MM.1S (cell line): ENCODE data around the gene LIMS2.

Experiments used
- DNase-seq: peaks from one replicate; pipeline ENCODE4 v3.0.0-alpha.2; 2015
- H2AFZ ChIP-seq: fragments of 300-600 bp; sonication (generic); 2 replicates; pipeline ENCODE4 v1.6.0; 2016; ENCODE audit warnings: antibody characterized with exemption, low read length
- H3F3A ChIP-seq: fragments of 300-600 bp; sonication (generic); 2 replicates; pipeline ENCODE4 v1.6.1; 2016; ENCODE audit warnings: mild to moderate bottlenecking, antibody characterized with exemption, low read length, moderate library complexity, mixed read lengths; ENCODE audit not compliant: insufficient read depth
- H3K27ac ChIP-seq: fragments of 300-600 bp; sonication (generic); 2 replicates; pipeline ENCODE4 v1.5.1; 2016; ENCODE audit warnings: mild to moderate bottlenecking, low read length
- H3K27me3 ChIP-seq: fragments of 300-600 bp; sonication (generic); replicated peaks from 2 replicates; pipeline ENCODE4 v1.6.0; 2016; ENCODE audit warnings: low read length; ENCODE audit not compliant: insufficient read depth
- H3K36me3 ChIP-seq: fragments of 300-600 bp; sonication (generic); replicated peaks from 2 replicates; pipeline ENCODE4 v1.6.1; 2016; ENCODE audit warnings: mild to moderate bottlenecking, low read length, mixed read lengths; ENCODE audit not compliant: insufficient read depth
- H3K4me1 ChIP-seq: fragments of 300-600 bp; sonication (generic); 2 replicates; pipeline ENCODE4 v1.6.1; 2016; ENCODE audit warnings: low read length, mixed read lengths
- H3K4me2 ChIP-seq: fragments of 300-600 bp; sonication (generic); 2 replicates; pipeline ENCODE4 v1.6.0; 2016; ENCODE audit warnings: low read depth, low read length
- H3K4me3 ChIP-seq: fragments of 300-600 bp; sonication (generic); 2 replicates; pipeline ENCODE4 v1.5.1; 2016; ENCODE audit warnings: low read length, mixed read lengths
- H3K79me2 ChIP-seq: fragments of 300-600 bp; sonication (generic); 2 replicates; pipeline ENCODE4 v1.6.1; 2016; ENCODE audit warnings: mixed run types, low read length, mixed read lengths
- H3K9ac ChIP-seq: fragments of 300-600 bp; sonication (generic); 2 replicates; pipeline ENCODE4 v1.6.1; 2016; ENCODE audit warnings: low read length, mixed read lengths
- H3K9me2 ChIP-seq: fragments of 300-600 bp; sonication (generic); replicated peaks from 2 replicates; pipeline ENCODE4 v1.6.1; 2016; ENCODE audit warnings: mild to moderate bottlenecking, low read length, mixed read lengths; ENCODE audit not compliant: insufficient read depth
- H3K9me3 ChIP-seq: fragments of 300-600 bp; sonication (generic); replicated peaks from 2 replicates; pipeline ENCODE4 v1.6.1; 2016; ENCODE audit warnings: mild to moderate bottlenecking, low read length, mixed read lengths; ENCODE audit not compliant: insufficient read depth
- H4K20me1 ChIP-seq: fragments of 300-600 bp; sonication (generic); 2 replicates; pipeline ENCODE4 v1.6.1; 2016; ENCODE audit warnings: mild to moderate bottlenecking, low read length, moderate library complexity, mixed read lengths; ENCODE audit not compliant: insufficient read depth
- EZH2 ChIP-seq: fragments of 300-600 bp; sonication (generic); optimal IDR thresholded peaks from 2 replicates; pipeline ENCODE3; 2017; ENCODE audit warnings: low read depth, mild to moderate bottlenecking, antibody characterized with exemption, low read length, mixed read lengths
- EZH2phosphoT487 ChIP-seq: fragments of 300-600 bp; sonication (generic); IDR thresholded peaks from 2 replicates; pipeline ENCODE4 v1.6.1; 2018; ENCODE audit warnings: antibody characterized with exemption, low read length
- TF ChIP-seq, protein P1 (sequence below): fragments of 300-600 bp; sonication (generic); IDR thresholded peaks from 2 replicates; pipeline ENCODE4 v1.5.1; 2016; ENCODE audit warnings: antibody characterized with exemption, low read length, mixed read lengths

LIMS2 gene

GRCh38 chr2:127655209-127656073 is 19.9 kb downstream of the LIMS2 start:
- no peak overlapping the region for H3K4me3 ChIP-seq
- no peak overlapping the region for H3K9ac ChIP-seq
- TF ChIP-seq EZH2, result no peak
- TF ChIP-seq, protein P1, sequence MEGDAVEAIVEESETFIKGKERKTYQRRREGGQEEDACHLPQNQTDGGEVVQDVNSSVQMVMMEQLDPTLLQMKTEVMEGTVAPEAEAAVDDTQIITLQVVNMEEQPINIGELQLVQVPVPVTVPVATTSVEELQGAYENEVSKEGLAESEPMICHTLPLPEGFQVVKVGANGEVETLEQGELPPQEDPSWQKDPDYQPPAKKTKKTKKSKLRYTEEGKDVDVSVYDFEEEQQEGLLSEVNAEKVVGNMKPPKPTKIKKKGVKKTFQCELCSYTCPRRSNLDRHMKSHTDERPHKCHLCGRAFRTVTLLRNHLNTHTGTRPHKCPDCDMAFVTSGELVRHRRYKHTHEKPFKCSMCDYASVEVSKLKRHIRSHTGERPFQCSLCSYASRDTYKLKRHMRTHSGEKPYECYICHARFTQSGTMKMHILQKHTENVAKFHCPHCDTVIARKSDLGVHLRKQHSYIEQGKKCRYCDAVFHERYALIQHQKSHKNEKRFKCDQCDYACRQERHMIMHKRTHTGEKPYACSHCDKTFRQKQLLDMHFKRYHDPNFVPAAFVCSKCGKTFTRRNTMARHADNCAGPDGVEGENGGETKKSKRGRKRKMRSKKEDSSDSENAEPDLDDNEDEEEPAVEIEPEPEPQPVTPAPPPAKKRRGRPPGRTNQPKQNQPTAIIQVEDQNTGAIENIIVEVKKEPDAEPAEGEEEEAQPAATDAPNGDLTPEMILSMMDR, result no peak
- no peak for TF ChIP-seq EZH2phosphoT487
- no peak for DNase-seq
- no peak overlapping the region for H2AFZ ChIP-seq
- H3K79me2 ChIP-seq, result no peaks in the 10 kb centered on the region
- H3K27me3 ChIP-seq, result peaks cover 28% of the 10 kb centered on the region
- H3K9me2 ChIP-seq, result no peaks in the 10 kb centered on the region
- H3K36me3 ChIP-seq, result no peaks in the 10 kb centered on the region
- no peaks in the 10 kb centered on the region for H4K20me1 ChIP-seq
- H3F3A ChIP-seq, result no peaks in the 10 kb centered on the region
- H3K4me2 ChIP-seq, result no peak overlapping the region
- H3K9me3 ChIP-seq, result no peaks in the 10 kb centered on the region
- no peaks in the 10 kb centered on the region for H3K4me1 ChIP-seq
- H3K27ac ChIP-seq, result no peak overlapping the region

GRCh38 chr2:127654838-127655175 is 20.5 kb downstream of the LIMS2 start:
- peaks cover 29% of the 10 kb centered on the region for H3K27me3 ChIP-seq
- no peaks in the 10 kb centered on the region for H3F3A ChIP-seq
- no peak for TF ChIP-seq EZH2
- no peak for TF ChIP-seq EZH2phosphoT487
- TF ChIP-seq, protein P1, result no peak
- no peaks in the 10 kb centered on the region for H3K9me2 ChIP-seq
- H3K4me2 ChIP-seq, result no peak overlapping the region
- H3K27ac ChIP-seq, result no peak overlapping the region
- H3K9me3 ChIP-seq, result no peaks in the 10 kb centered on the region
- no peaks in the 10 kb centered on the region for H3K36me3 ChIP-seq
- no peaks in the 10 kb centered on the region for H4K20me1 ChIP-seq
- H3K79me2 ChIP-seq, result no peaks in the 10 kb centered on the region
- H3K9ac ChIP-seq, result no peak overlapping the region
- no peak overlapping the region for H2AFZ ChIP-seq
- no peak for DNase-seq
- no peaks in the 10 kb centered on the region for H3K4me1 ChIP-seq
- no peak overlapping the region for H3K4me3 ChIP-seq

- H3K79me2 ChIP-seq, result no peaks in the 10 kb centered on the region
- TF ChIP-seq EZH2phosphoT487 (no peak), EZH2 (no peak)
- TF ChIP-seq, protein P1, result no peak
- no peaks in the 10 kb centered on the region for H3K36me3 ChIP-seq
- no peaks in the 10 kb centered on the region for H3F3A ChIP-seq
- no peak overlapping the region for H3K4me3 ChIP-seq
- no peak overlapping the region for H3K4me2 ChIP-seq
- no peak overlapping the region for H3K27ac ChIP-seq
- no peaks in the 10 kb centered on the region for H3K9me3 ChIP-seq
- H2AFZ ChIP-seq, result no peak overlapping the region
- H3K27me3 ChIP-seq, result peaks cover 29% of the 10 kb centered on the region
- H3K9me2 ChIP-seq, result no peaks in the 10 kb centered on the region
- H3K4me1 ChIP-seq, result no peaks in the 10 kb centered on the region
- no peaks in the 10 kb centered on the region for H4K20me1 ChIP-seq
- no peak for DNase-seq
- H3K9ac ChIP-seq, result no peak overlapping the region
Observed at GRCh38 chr2:127654084-127654837, 21.1 kb downstream of the LIMS2 start.
